NCI-H774 (cell line): Measurements from ENCODE around the gene MYLK2.

Source experiments
- DNase-seq: peaks from one replicate; lab custom pipeline; 2025; lab: John Stamatoyannopoulos, UW

Gene MYLK2

DNA sequence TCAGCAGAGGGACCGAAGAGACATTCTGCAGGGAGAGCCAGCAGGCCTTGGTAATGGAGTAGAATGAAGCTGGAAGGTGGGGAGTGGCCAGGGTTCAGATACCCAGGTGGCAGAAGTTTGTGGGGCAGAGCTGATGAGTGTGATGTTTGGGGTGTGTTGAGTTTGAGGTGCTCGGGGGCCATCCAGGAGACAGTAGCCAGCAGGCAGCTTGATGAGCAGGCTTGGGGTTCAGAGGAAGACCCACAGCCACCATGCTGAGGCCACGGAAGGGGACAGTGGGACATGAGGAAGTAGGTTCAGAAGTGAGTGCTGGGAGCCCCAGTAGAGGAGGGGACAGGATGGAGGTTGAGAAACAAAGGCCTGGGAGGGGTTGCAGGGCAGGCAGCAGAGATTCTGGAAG is 37.4 kb downstream of the MYLK2 start:
- DNase-seq: no peak

DNA sequence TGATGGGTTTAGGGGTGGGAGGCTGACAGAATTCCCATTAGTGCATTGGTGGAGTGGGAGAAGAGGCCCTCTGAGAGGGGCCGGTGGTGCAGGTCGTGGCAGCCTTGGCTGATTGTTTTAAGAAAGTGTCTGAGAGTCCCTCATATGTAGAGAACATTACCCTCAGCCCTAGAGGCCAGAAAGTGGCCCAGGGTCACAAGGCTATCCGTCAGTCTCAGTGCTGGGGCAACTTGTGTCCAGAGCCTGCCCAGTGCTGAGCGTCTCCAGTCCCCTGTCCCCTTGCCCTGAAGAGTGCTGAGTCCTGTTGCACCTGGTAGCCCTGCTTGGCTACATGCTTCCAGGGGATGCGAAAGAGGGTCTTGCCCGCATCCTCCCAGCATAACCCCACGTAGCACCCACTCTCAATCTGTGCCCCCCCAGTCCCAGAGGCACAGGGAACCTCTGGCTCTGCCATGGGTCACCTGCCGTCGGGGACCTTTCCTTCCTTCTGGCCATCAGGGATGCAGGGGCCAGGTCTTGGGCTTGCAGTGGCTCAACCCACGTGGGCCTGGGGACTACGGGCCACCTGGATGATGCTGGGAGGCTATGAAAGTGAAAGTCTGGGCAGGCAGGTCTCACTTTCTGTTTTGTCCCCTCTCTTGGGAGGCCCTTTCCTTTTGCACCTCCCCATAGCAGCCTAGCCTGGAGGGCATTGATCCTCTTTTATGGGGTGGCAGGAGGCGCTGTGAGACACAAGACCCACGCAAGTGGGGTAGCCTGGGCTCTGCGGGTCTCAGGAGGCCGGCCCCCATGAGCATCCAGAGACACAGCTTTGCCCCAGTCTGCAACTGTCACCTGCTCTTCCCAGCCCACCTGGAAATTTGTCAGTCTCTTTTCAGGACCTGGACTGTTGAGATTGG is 39.0 kb downstream of the MYLK2 start:
- DNase-seq: no peak

DNA sequence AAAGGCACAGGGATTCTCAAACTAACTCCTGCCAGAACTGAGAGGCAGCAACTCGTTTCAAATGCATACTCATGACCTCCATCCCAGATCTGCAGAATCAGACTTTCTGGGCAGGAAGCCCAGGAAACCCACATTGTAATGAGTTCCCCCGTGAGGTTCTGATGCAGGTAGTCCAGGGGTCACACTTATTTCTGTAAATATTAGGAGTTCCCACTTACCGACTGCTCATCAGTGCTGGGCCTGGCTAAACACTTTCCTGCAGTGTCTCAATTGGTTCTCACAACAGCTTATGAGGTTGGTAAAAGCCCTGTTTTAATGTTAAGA is 39.6 kb downstream of the MYLK2 start:
- DNase-seq: no peak

DNA sequence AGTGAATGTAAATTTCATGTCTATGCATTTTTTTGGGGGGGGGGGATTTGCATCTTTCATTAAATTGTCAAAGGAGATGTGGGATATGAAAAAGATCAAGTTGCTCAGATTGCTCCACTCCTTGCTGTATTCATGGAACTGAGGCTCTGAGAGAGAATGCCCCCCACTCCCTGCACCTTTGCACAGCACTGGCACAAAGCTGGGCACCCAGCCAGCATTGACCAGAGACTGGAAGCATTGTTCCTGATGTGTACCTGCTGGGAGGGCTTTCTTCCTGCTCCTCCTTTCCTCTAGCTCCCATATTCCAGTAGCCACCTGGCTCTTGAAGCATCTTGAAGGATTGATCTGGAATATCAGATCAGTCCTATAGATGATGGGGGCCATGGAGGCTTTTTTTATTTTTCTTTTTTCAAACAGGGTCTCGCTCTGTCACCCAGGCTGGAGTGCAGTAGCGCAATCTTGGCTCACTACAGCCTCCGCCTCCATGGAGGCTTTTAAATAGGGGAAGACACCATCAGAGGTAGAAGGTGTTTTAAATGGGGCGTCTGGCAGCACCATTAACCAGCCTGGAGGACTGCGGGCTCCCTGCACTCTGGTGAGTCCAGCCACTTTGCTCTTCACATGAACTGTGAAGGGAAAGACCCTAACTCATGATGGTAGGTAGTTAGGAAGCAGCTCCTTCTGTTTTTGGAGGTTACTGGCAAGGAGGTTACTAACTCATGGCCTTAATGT is 40.3 kb downstream of the MYLK2 start:
- DNase-seq: no peak

DNA sequence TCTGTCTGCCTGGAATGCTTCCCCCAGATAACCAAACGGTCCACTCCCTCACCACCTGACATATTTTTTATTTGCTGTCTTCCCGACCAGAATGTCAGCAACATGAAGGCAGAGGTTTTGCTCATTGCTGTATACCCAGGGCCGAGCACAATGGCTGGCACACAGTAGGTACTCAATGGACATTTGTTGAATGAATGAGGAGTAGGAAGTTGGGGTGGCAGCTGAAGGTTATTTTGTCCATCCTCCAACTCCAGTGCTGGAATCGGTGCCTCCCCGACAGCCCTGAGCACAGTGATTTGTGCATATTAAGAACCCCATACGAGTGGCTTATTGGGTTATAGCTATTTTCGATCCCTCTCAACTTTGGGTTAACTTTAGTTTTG is 40.8 kb downstream of the MYLK2 start:
- no peak for DNase-seq

DNA sequence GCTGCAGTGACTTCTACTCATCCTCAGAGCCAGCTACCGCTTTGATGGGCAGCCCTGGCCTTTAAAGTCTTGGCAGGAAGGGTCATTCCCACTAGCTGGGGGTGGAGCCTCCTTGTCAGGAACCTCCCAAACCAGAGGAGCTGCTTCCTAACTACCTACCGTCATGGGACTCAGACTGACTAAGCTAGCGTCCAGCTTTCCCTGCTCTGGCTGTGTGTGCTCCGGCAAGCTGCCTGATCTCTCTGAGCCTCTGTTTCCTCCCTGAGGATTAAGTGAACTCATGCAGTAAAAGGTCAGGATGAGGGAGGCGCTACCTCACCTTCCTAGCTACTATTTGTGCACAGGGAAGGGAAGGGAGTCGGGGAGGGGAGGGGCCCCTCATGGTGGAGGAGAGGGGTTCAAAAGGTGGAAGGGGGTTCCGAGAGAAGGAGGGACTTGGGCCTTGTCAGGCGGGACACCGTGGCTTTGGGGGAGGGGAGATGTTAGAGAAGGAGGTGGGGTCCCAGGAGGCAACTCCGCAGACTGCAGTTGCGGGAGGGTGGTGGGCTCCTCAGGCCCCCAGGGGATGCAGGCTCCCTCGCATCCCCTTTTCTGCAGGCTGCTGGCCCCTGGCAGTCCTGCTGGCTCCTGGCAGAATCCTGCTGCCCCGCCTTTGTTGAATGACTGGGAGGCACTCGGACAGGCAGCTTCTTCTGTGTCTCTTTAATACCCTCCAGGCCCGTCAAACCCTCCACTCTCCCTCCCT is 41.4 kb downstream of the MYLK2 start:
- no peak for DNase-seq

DNA sequence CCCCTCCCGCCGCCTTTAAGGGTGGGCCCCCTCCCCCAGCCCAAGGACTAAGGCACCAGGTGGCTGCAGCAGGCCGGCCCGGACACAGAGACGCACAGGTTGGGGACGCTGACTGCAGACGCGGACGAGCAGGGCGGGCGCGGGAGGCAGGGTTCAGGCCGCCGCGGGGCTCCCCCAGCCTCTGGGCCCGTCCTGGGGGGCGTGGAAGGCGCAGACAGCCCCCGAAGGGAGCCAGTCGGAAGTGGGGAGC is 41.9 kb downstream of the MYLK2 start:
- DNase-seq: no peak

DNA sequence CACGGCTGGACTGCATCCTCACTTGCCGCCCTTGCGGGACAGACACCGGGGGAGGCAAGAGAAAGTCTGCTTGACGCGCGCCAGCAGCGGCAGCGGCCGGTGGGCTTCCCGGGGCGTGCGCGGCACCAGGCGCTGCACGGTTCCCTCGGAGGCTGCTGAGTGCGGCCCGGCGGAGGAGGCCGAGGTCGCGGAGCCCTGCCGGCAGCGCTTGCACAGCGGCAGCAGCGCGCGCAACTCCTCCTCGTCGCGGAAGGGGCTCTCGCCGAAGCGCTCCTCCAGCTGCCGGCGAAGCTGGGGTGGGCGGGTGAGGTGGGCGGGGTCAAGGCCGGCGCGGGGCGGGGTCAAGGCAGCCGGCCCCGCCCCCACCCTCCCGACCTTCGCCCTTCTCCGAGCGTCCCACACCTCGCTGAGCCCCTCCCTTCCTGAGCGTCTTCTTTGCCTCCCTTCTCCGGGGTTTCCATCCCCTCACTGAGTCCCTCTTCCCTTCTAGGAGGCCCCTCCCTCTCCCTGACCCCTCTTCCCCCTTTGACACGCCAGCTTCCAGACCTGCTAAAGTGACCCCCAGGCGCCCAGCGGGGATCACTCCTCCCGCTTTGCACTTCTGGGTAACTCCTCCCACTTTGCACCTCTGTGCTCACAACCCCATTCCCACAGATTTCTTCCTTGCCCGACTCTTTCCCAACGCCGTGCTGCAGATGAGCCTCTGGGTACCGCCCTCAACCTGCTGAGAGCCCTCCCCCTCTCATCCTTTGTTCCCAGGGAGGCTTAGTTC is 42.4 kb downstream of the MYLK2 start:
- DNase-seq: peak; percentile 53

DNA sequence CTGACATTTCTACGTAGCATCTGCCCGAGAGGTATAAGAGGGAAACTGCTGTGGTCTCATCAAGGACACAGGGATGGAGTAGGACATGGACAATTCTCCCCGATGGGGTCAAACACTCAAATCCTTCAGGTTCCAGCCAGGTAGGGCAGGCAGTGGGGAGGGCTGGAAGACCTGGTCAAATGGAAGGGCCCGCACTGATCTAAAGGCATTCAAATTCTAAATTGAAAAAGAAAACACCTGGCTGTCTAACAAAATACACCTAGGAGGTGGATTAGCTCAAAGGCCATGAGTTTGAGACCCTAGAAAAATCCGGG is 43.0 kb downstream of the MYLK2 start:
- DNase-seq: no peak

DNA sequence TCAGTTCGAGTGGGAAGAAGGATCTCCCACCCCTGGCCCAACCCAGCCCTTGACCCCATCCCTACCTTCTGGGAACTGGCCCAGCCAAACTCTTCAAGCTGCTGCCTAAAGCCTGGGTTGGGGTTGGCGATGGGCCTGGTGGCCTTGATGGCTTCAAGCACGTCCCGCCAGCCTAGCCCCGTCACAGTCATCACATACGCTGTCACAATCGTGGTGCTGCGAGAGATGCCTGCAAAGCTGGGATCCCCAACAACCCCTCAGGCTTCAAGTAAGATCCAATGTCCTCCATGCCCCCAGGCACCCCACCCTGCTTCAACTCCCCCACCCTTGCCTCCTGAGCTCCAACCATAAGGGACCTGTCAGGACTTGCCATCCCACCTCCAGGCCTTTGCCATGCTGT is 43.4 kb downstream of the MYLK2 start:
- DNase-seq: no peak

DNA sequence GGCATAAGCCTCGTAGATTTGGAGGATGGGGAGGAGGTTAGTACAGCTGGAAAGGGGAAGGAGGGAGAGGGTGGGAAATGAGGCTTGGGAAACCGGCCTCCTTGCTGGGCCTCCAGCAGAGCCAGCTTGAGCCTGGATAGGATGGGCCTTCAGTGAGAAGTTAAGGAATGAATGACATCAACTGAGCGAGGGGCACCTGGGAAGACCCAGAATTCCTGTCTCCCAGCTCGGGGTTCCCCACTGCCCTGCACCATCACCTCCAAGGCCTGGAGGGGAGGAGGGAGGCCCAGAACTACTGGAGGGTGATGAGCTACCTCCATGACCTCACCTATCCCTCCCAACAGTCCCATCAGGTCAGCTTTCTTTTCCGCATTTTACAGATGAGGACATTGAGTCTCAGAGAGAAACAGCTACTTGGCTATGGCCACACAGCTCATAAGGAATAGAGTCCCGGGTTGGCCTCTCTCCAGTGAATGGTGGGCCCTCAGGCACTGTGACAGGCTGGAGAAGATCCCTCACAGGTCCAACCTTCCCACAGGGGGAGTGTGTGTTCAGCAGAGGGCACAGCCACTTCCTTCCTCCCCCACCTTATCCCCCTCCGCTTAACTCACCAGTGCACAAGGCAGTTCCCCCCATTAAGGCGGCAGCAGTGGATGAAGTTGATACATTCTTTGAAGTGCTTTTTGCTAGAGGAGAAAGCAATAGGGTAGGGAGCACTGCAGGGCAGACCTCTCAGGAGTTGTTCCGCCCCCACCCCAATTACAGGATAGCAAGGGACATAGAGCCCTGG is 44.3 kb downstream of the MYLK2 start:
- DNase-seq: no peak

DNA sequence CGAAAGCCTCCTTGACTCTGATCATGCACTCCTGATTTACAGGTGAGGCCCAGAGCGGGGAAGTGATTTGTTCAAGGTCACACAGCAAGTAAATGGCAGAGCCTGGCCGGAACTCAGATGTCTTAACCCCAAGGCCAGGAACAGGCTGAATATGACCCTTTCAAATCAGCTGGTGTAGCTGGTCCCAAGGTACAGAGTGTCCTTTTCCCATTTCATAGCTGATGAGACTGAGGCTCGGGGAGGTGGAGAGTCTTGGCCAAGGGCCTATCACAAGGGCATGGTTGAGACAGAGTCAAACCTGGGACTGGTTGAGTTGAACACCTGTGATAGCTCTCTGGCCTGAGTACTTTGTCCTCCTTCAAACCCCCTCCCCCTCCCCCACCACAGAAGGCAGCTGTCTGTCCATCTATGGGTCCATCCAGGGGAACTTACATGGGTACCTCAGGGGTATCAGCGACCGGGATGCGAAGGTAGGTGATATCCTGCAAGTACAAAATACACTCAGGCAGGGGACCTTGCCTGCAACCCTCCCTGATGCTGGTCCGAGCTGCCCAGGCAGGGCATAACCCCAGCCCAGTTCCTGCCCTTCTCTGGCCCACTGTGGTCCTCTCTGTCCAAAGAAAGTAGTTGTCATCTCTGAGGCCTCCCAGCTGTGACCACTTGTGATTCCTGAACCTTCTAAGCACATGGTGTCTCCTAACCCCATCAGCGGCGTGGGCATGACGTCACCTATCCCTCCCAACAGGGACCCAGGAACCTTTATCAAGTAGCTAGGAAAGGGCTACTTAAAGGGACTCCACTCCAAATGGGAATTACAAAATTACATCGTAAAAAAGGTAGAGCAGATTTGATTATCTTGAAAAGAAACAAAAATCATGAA is 45.6 kb downstream of the MYLK2 start:
- no peak for DNase-seq

DNA sequence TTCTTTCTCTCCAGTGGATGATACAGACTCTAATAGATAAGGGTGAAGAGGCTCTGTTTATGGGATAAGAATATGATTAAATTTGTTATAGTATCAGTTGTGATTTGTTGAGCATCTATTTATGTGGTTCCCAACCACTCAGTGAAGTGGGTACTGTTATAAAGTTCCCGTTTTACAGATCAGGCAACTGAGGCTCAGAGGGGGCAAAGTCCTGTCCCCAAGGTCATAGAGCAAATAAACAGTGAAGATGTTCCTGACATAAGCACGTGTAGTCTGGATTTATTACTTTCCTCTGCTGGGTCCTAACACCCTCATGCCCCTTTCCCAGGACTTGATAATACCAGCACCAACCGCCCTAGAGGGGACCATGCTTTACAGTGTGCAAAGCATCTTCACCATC is 47.1 kb downstream of the MYLK2 start:
- no peak for DNase-seq

DNA sequence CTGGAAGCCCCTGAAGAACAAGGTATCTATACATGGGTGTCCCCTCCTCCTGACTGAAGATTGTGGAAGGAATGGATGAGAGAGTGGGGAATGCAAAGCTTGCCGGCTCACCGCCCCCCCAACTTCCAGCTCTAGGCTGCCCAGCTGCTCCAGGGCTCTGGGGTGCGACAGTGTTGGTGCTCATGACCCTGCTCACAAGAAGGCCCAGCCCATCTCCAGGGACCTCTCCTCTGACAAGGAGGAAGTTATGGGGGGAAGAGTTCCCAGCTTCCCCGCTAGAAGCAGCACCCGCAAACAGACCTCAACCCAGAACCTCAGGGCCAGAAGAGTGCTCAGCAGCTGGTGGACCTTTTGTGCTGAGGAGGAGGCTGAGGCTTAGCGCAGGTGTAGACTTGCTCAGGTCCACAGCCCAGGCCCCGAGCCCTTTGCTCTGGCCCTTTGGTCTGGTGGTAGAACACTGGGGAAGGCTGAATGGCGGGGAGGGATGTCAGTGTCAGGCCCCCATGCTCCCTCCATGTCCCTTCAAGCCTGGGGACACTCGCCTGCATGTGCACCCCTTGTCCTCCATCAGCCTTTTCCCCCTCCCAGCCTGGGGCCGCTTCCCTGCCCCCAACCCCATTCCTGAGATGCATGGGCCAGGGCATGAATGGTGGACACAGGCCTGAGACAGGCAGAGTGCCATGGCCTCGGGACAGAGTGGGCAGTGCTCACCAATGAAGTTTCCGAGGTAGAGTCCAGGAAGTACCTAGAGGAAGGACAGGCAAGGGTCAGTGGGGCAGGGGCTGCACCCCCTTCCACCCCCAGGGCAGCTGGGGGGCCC is 49.9 kb downstream of the MYLK2 start:
- no peak for DNase-seq

DNA sequence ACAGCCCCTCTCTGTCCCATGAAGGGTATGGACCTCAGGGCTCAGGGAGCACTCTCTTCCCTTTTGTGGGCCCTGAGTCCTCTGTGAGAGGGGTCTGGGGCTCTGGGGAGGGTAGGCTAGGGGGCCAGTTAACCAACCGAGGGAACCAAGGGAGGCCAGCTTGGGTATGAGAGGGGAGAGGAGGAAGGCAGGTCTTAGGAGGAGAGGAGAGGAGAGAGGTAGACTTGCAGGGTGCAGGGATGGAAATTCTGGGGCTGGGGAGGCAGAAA is 50.5 kb downstream of the MYLK2 start:
- no peak for DNase-seq

DNA sequence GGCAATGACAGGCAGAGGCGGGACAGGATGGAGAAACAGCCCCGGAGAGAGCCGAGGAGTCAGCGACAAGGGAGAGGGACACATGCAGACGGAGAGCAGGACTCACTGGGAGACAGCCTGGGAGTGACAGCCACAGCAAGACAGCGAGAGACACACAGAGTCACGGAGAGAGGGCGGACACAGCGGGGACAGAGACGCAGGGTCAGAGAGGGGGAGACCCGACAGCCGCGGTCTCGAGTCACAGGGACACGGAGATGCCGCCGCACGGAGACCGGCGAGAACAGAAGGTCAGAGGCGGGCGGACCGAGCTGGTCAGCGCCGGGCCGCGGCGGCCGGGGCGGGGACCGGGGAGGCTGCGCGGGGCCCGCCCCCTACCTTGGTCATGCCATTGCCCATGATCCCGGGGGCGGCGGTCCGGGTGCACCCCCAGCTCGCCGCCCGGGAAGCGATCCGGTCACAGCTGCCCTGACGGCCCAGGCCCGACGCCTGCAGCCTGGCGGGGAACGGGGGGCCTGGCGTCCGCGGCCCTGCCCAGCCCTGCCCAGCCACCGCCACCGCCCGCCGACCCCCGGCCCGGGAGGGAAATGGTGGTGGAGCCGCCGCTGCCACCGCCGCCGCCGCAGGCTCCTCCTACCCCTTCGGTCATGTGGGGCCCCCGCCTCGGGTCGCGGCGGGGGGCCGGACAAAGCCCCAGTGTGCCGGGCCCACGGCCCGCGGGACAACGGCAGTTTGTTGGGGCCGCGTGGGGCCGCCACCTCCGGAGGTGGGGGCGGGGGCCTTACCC is 51.0 kb downstream of the MYLK2 start, which contains the start of the genes DUSP15 and TTLL9:
DUSP15 (minus strand) TSS at position 586 of the 784 bp plus-strand sequence; CDS start at position 396, 190 bp downstream.
TTLL9 (plus strand) TSS at position 693 of the 784 bp plus-strand sequence. CDS start 493 bp downstream, outside the sequence.
- DNase-seq: no peak

DNA sequence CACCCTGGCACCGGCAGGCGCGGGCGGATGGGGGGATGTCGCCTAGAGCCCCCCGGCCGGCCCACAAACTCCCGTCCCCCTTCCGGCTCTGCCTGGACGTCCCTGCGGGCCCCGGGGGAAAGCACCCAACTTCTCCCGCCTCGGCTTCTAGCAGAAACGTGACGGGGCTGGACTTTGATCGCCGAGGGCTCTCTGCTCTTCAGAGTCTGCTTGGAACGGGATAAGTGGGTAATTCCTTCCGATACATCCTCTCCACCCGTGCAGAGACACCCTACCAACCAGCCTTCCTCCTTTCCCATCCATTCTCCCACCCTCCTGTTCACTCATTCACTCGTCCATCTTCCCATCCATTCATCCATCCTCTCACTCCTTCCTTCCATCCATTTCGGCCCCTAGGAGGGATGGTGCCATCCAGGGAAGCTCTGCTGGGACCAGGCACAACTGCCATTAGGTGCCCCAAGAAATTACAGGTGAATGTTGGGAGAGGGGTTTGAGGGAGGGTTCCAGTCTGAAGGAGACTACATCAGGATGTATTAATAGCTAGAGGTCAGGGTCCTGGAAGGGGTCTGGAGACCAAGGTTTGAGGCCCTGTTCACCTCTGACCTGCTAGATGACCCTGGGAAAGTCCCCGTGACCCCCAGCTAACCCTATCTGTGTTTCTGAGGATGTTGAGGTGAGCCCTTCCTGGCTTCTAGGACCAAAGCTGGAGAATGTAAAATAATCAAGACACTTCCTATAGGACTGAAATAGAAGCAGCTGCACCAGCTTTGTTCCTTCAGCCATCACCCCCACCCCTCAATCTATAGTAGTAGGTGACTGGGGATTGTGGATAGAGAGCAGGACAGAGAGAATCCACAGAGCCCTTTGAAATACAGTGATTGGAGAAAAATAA is 51.8 kb downstream of the MYLK2 start:
- DNase-seq: no peak

DNA sequence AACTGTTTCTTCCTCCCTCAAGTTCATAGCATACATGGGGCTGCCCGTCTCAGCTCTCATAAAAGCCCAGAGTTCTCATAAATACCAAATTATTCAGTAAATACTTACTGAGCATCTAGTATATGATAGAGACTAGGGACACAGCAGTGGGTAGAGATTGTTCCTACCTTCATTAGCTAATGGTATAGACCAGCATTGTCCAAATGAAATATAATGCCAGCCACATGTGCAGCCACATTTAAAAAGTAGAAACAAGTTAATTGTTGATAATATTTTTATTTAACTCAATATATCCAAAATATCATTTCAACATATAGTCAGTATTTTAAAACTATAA is 52.4 kb downstream of the MYLK2 start:
- no peak for DNase-seq
